Lower leg skin (tissue), 3 donors: Measurements from ENCODE around the gene CACNB2.

Experiments used
- CTCF ChIP-seq, 3 donors: fragments of 450-650 bp; IDR thresholded peaks; one replicate each; pipeline ENCODE4 v1.5.1; 2016; ENCODE audit warnings: antibody characterized with exemption in 3 of 3, mild to moderate bottlenecking in 3 of 3, moderate library complexity in 2 of 3
- POLR2A ChIP-seq, 2 donors: fragments of 450-650 bp; IDR thresholded peaks; one replicate each; pipeline ENCODE4 v1.6.1; 2016 to 2017; ENCODE audit warnings: antibody characterized with exemption in 2 of 2, mild to moderate bottlenecking in 1 of 2, moderate library complexity in 1 of 2

DNA sequence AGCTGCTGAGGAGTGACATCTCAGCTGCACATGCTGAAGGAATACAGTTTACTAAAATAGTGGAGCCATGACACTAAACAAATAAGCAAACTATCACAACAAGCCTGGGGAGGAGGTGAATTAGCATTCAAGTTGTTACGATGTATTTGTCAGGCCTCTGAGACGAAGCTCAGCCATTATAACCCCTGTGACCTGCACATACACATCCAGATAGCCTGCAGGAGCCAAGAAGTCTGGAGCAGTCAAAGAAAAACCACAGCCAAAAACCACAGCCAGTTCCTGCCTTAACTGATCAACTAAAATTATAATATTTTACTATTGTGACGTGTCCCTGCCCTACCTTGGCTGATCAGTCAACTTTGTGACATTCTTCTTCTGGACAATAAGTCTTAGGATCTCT is 442.6 kb downstream of the CACNB2 start:
- TF ChIP-seq CTCF (IDR thresholded peaks at IDR 0.05) (no peak), POLR2A (IDR thresholded peaks at IDR 0.05) (no peak)
